HFFc6 (cell line): ENCODE measurements around the gene SYCE3. TPM values are rescaled to one million over a fixed set of nuclear protein-coding genes. Genes with fewer than 3 reads are reported as not detected.
A peak's percentile ranks its signal among the peaks of the same experiment; 100 is the strongest.

Experiments used
- DNase-seq: peaks from one replicate; pipeline ENCODE4 v3.0.0-alpha.2; 2018
- H3K27ac Mint-ChIP-seq: 2 replicates; pipeline ENCODE4 v1.8.0; 2020; ENCODE audit warnings: mild to moderate bottlenecking, mixed read lengths
- H3K27me3 Mint-ChIP-seq: 2 replicates; pipeline ENCODE4 v1.8.0; 2021; ENCODE audit warnings: mild to moderate bottlenecking, moderate library complexity, mixed read lengths; ENCODE audit not compliant: insufficient read depth
- H3K36me3 Mint-ChIP-seq: 2 replicates; pipeline ENCODE4 v1.8.0; 2021; ENCODE audit warnings: low read depth, mixed read lengths
- H3K4me1 Mint-ChIP-seq: 2 replicates; pipeline ENCODE4 v1.8.0; 2020; ENCODE audit warnings: low read depth, mixed read lengths
- H3K4me3 Mint-ChIP-seq: 2 replicates; pipeline ENCODE4 v1.8.0; 2020; ENCODE audit warnings: mild to moderate bottlenecking, moderate library complexity, mixed read lengths
- H3K9me3 Mint-ChIP-seq: 2 replicates; pipeline ENCODE4 v1.8.0; 2020; ENCODE audit warnings: mild to moderate bottlenecking, mixed read lengths
- CTCF ChIP-seq: fragments of 200-600 bp; sonication (generic); IDR thresholded peaks from 2 replicates; pipeline ENCODE4 v1.5.0; 2021; ENCODE audit warnings: antibody characterized with exemption, mild to moderate bottlenecking
- total RNA-seq, 6 experiments: library from RNA; stranded (reverse); fragmentation: NEBNext Ultra II Directional; extraction: Animal tissue kit (Norgen Biotek cat#: 25700); gene quantifications; 2 replicates in 1 of 6; 3 replicates in 5 of 6; pipeline ENCODE4 v1.2.3, GENCODE V29; 2021

SYCE3 gene
- total RNA-seq, 6 experiments from 2014 or later: not detected

GRCh38 chr22:50602338-50602700, 39.6 kb upstream of the SYCE3 start:
- peaks cover 35% of the 10 kb centered on the region for H3K27me3 Mint-ChIP-seq
- no peaks in the 10 kb centered on the region; the same call in 1 of the 2 replicates for H3K4me1 Mint-ChIP-seq
- H3K9me3 Mint-ChIP-seq: peaks cover 4% of the 10 kb centered on the region; the same call in 1 of the 2 replicates
- peaks cover 4% of the 10 kb centered on the region; the same call in 1 of the 2 replicates for H3K36me3 Mint-ChIP-seq
- H3K27ac Mint-ChIP-seq: no peak overlapping the region
- no peak overlapping the region for H3K4me3 Mint-ChIP-seq
- no peak for TF ChIP-seq CTCF
- no peak for DNase-seq

GRCh38 chr22:50601669-50602337, 39.1 kb upstream of the SYCE3 start:
- Mint-ChIP-seq H3K27me3 (peaks cover 34% of the 10 kb centered on the region), H3K36me3 (peaks cover 4% of the 10 kb centered on the region; the same call in 1 of the 2 replicates), H3K9me3 (peaks cover 4% of the 10 kb centered on the region; the same call in 1 of the 2 replicates), H3K4me3 (peak overlapping the region; percentile 31; the same call in 1 of the 2 replicates), H3K27ac (no peak overlapping the region), H3K4me1 (no peaks in the 10 kb centered on the region; the same call in 1 of the 2 replicates)
- no peak for TF ChIP-seq CTCF
- DNase-seq: no peak

GRCh38 chr22:50600967-50601668, 38.4 kb upstream of the SYCE3 start:
- Mint-ChIP-seq H3K4me3 (0 out of 2 replicates have a peak overlapping the region, but pooled peaks have one; percentile 31), H3K36me3 (peaks cover 4% of the 10 kb centered on the region; the same call in 1 of the 2 replicates), H3K27ac (no peak overlapping the region), H3K9me3 (peaks cover 4% of the 10 kb centered on the region; the same call in 1 of the 2 replicates), H3K4me1 (no peaks in the 10 kb centered on the region; the same call in 1 of the 2 replicates), H3K27me3 (peaks cover 37% of the 10 kb centered on the region)
- DNase-seq: no peak
- no peak for TF ChIP-seq CTCF

- no peak for DNase-seq
- Mint-ChIP-seq H3K27ac (no peak within 1 kb of the TSS), H3K9me3 (peaks cover 4% of the 10 kb centered on the region; the same call in 1 of the 2 replicates), H3K27me3 (peaks cover 34% of the 10 kb centered on the region), H3K4me3 (peak within 1 kb of the TSS; percentile 31; the same call in 1 of the 2 replicates), H3K36me3 (peaks cover 4% of the 10 kb centered on the region; the same call in 1 of the 2 replicates), H3K4me1 (no peaks in the 10 kb centered on the region; the same call in 1 of the 2 replicates)
- TF ChIP-seq CTCF: no peak
These were observed 37.8 kb upstream of the SYCE3 start, which contains the start of gene MAPK8IP2 for GRCh38 chr22:50600538-50600937. TSS of gene MAPK8IP2 (plus strand) at chr22:50600793. CDS start at chr22:50600819, 26 bp downstream.

- TF ChIP-seq CTCF: no peak
- no peaks in the 10 kb centered on the region; the same call in 1 of the 2 replicates for H3K4me1 Mint-ChIP-seq
- peak overlapping the region; percentile 24; the same call in 1 of the 2 replicates for H3K4me3 Mint-ChIP-seq
- H3K27ac Mint-ChIP-seq: no peak overlapping the region
- H3K9me3 Mint-ChIP-seq: peaks cover 4% of the 10 kb centered on the region; the same call in 1 of the 2 replicates
- no peak for DNase-seq
- H3K36me3 Mint-ChIP-seq: peaks cover 4% of the 10 kb centered on the region; the same call in 1 of the 2 replicates
- peaks cover 33% of the 10 kb centered on the region for H3K27me3 Mint-ChIP-seq
These were observed 37.2 kb upstream of the SYCE3 start for GRCh38 chr22:50599816-50600455.
